ENCODE data around the gene ABHD2. TPM values are rescaled to one million over a fixed set of nuclear protein-coding genes. Genes with fewer than 3 reads are reported as not detected.
A peak's percentile ranks its signal among the peaks of the same experiment; 100 is the strongest.

ABHD2 gene
- total RNA-seq, 8 experiments from 2014 or later: 9.9 to 35.4 (median 16.8) TPM

DNA sequence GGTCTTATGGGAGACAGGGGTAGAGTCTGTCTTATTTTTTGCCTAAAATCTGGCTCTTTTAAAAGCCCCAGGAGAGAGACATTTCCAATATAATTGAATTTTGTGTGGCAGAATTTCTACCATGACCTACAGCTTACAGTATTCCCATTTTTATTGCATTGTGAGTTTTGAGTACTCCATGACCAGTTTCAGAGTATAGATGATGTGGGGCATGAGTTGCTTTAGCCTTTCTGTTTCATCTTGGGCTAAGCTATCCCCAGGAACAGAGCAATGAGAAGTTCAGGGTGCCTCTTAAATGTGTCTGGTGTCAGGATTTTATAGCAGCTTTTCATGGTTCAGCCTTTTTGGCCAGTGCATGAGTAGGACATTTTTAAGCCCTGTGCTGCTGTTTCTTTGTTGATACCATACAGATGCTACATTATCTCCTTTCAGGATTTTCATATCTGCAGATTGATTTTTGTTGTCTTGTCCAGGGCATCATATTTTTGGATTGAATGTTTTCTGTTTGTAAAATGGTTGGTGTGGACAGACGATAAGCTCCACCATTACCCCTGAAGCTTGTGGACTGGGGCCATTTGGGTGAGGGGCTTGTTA, 3.5 kb downstream of the ABHD2 start:
- no peak overlapping the region for H3K27ac ChIP-seq
- in situ Hi-C loops (cut with MboI; ENCODE audit: low pct_unique_long_range_greater_than_20kb in 2 of 9, low sequenced_read_pairs in 9 of 9, unreplicated experiment in 9 of 9): no loop called here
- no peak for ATAC-seq (replicated peaks in 6 of 8)
- H3K4me1 ChIP-seq (replicated peaks in 1 of 2): peaks cover 17 to 18% of the 10 kb centered on the region in 2 donors
- H3K4me3 ChIP-seq: no peak overlapping the region
- WGBS, 10 experiments: 60 to 100% (median 100%) methylated on average over 1 of the region's 1 CpG; no CpG with 5 or more reads in 3 of the 10 experiments

DNA sequence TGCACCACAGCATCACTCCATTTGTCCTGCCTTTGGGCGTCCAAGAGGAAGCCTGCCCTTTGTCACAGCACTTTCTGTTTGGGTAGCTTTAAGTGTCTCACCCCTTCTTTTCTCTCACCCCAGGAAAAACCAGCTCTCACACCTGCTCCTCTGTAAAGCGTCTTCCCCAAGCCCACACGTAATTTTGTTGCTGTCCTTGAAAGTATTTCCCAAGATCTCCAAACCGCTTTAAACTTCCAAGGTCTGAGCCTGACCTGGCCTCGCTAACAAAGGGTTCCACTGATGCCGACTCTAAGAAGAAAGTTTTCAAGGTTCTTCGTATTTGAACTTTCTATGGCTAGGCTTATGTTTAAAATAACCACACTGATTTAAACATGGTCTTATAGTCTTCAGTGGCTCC, 5.3 kb downstream of the ABHD2 start:
- in situ Hi-C loops (cut with MboI; ENCODE audit: low pct_unique_long_range_greater_than_20kb in 2 of 9, low sequenced_read_pairs in 9 of 9, unreplicated experiment in 9 of 9): no loop called here
- 87 to 100% (median 95%) methylated on average over 3 to 6 of the region's 7 CpGs; no CpG with 5 or more reads in 2 of the 10 experiments for WGBS, 10 experiments
- peaks cover 8 to 11% of the 10 kb centered on the region in 2 donors for H3K4me1 ChIP-seq (replicated peaks in 1 of 2)
- H3K4me3 ChIP-seq: no peak overlapping the region
- no peak overlapping the region for H3K27ac ChIP-seq
- no peak for ATAC-seq (replicated peaks in 6 of 8)

DNA sequence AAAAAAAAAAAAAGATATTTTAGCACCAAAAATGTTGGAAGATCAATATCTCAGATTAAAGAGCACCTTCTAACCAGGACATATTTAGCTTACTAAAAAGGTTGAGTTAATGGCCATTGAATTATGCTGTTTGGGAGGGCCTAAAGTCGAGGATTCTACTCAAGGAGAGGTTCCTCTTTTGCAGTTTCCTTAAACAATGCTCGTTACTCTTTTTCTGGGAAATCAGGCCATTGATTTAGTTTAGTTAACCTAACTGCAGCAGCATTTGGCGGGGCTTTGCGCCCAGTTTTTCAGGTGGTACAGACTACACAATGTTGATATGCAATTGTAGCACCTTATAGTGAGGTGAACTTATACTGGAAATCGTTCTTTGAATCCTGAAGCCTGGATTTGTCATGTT, 6.8 kb downstream of the ABHD2 start:
- in situ Hi-C loops (cut with MboI; ENCODE audit: low pct_unique_long_range_greater_than_20kb in 2 of 9, low sequenced_read_pairs in 9 of 9, unreplicated experiment in 9 of 9): no loop called here
- 60 to 100% (median 93%) methylated on average over 1 to 4 of the region's 5 CpGs for WGBS, 10 experiments
- peaks cover 0 to 2% of the 10 kb centered on the region in 2 donors for H3K4me1 ChIP-seq (replicated peaks in 1 of 2)
- ATAC-seq (replicated peaks in 6 of 8): no peak
- no peak overlapping the region for H3K27ac ChIP-seq
- H3K4me3 ChIP-seq: no peak overlapping the region

DNA sequence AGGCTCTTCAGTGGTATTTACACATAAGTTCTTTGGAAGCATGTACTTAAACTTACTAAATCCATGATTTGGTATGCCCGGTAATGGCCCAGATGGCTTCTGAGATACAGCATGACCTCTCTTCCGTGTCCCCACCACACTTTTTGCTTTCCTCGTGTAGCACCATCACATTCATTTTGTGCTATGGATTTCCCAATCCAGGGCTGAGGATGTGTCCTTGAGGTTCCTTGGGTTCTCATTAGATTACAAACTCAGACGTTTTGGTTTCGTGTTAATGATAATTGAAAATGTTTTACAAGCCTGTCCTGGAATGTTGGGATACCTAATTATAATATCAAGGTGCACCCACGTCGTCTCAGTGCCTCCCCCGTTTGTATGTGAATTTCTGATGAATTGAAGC, 7.3 kb downstream of the ABHD2 start:
- Histone ChIP-seq H3K27ac (no peak overlapping the region), H3K4me1 (replicated peaks in 1 of 2) (peaks cover 0 to 2% of the 10 kb centered on the region in 2 donors), H3K4me3 (no peak overlapping the region)
- in situ Hi-C loops (cut with MboI; ENCODE audit: low pct_unique_long_range_greater_than_20kb in 2 of 9, low sequenced_read_pairs in 9 of 9, unreplicated experiment in 9 of 9): no loop called here
- WGBS, 10 experiments: 70 to 100% (median 93%) methylated on average over 1 to 8 of the region's 8 CpGs; no CpG with 5 or more reads in 1 of the 10 experiments
- no peak for ATAC-seq (replicated peaks in 6 of 8)

DNA sequence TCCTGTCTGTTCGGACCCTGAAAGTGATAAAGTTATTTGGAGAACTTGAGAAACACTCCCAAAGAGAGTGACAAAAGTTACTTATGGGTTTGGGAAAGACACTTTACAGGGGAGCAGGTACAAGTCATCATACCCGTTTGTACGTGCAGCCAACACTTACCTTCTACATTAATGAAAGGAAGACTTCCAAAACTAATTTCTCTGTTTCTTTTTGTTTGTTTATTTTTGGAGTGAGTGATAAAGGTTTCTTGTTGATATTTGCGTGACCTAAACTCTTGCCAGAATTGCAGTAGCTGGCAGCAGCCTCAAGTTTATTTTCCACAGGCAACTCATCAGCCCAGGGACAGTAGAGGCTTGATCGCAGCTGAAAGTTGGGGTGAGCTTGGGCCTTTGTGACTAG, 8.4 kb downstream of the ABHD2 start:
- Histone ChIP-seq H3K4me3 (no peak overlapping the region), H3K27ac (no peak overlapping the region)

DNA sequence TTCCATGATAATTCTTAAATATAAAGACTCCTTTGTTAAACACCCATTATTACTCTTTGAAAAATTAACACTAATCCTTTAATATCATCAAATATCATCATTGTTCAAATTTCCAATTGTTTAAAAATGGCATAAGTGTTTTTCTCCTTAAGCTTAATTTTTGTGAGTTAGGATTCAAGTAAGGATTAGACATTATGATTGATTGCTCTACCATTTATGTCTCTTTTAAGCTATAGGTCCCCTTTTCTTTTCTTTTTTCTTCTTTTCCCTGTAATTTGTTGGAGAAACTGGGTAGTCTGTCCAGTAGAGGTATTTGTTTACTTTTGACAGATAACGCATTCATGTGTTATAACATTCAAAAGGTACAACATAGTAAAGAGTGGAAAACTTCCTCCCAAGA, 9.1 kb downstream of the ABHD2 start:
- Histone ChIP-seq H3K27ac (no peak overlapping the region), H3K4me3 (no peak overlapping the region), H3K4me1 (replicated peaks in 1 of 2) (peaks cover 0 to 2% of the 10 kb centered on the region in 2 donors)
- ATAC-seq (replicated peaks in 6 of 8): no peak
- WGBS, 10 experiments: 88 to 100% (median 100%) methylated on average over 1 of the region's 1 CpG; no CpG with 5 or more reads in 2 of the 10 experiments
- in situ Hi-C loops (cut with MboI; ENCODE audit: low pct_unique_long_range_greater_than_20kb in 2 of 9, low sequenced_read_pairs in 9 of 9, unreplicated experiment in 9 of 9): no loop called here

More for the DNA sequence above, 8.4 kb downstream of the ABHD2 start:
- 80 to 100% (median 96%) methylated on average over 2 to 5 of the region's 5 CpGs; no CpG with 5 or more reads in 1 of the 10 experiments for WGBS, 10 experiments
- no peak for ATAC-seq (replicated peaks in 6 of 8)
- H3K4me1 ChIP-seq (replicated peaks in 1 of 2): peaks cover 0 to 2% of the 10 kb centered on the region in 2 donors
- in situ Hi-C loops (cut with MboI; ENCODE audit: low pct_unique_long_range_greater_than_20kb in 2 of 9, low sequenced_read_pairs in 9 of 9, unreplicated experiment in 9 of 9): no loop called here

DNA sequence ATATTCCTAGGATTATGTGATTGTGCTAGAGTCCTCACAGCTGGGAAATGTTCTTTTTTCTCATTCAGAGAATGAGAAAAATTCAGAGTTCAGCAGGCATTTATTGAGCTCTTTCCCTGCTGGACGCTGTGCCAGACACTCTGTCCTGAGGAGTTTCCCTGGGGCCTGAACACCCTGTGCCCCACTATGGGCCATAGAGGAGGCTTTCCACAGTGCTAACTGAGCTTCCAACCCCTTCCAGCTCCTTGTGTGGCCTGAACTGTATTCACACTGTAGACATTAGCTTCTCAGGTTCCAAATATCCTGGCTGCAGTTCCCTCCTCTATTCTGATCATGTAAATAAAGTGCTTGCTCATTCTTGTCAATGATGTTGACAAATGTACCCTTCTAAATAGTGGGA, 10.0 kb downstream of the ABHD2 start:
- ATAC-seq (replicated peaks in 6 of 8): no peak
- in situ Hi-C loops (cut with MboI; ENCODE audit: low pct_unique_long_range_greater_than_20kb in 2 of 9, low sequenced_read_pairs in 9 of 9, unreplicated experiment in 9 of 9): no loop called here

DNA sequence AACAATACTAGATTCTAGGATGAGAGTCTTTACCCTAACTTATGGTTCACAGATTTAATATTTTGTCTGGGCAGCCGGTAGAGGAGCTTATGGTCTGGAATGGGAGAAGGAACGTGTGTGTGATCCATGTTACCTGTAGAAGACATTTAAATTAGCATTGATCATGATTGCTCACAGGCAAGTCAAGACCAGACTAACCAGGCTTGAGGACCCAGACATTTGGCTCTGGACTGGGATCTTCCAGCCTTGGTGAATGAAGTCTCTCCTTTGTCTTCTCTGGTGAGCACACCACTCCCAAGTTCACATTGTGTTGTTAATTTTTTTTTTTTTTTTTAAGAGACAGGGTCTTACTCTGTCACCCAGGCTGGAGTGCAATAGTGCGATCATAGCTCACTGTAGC, 11.7 kb downstream of the ABHD2 start:
- in situ Hi-C loops (cut with MboI; ENCODE audit: low pct_unique_long_range_greater_than_20kb in 2 of 9, low sequenced_read_pairs in 9 of 9, unreplicated experiment in 9 of 9): no loop called here
- H3K27ac ChIP-seq: no peak overlapping the region
- WGBS, 10 experiments: 83 to 100% (median 100%) methylated on average over 1 to 3 of the region's 3 CpGs; no CpG with 5 or more reads in 1 of the 10 experiments
- H3K4me1 ChIP-seq (replicated peaks in 1 of 2): peaks cover 2% of the 10 kb centered on the region in 2 donors
- ATAC-seq (replicated peaks in 6 of 8): no peak
- no peak overlapping the region for H3K4me3 ChIP-seq

More for the DNA sequence above, 10.0 kb downstream of the ABHD2 start:
- 40 to 83% (median 69%) methylated on average over 1 of the region's 1 CpG; no CpG with 5 or more reads in 4 of the 10 experiments for WGBS, 10 experiments
- no peak overlapping the region for H3K27ac ChIP-seq
- no peak overlapping the region for H3K4me3 ChIP-seq
- peaks cover 0 to 2% of the 10 kb centered on the region in 2 donors for H3K4me1 ChIP-seq (replicated peaks in 1 of 2)

DNA sequence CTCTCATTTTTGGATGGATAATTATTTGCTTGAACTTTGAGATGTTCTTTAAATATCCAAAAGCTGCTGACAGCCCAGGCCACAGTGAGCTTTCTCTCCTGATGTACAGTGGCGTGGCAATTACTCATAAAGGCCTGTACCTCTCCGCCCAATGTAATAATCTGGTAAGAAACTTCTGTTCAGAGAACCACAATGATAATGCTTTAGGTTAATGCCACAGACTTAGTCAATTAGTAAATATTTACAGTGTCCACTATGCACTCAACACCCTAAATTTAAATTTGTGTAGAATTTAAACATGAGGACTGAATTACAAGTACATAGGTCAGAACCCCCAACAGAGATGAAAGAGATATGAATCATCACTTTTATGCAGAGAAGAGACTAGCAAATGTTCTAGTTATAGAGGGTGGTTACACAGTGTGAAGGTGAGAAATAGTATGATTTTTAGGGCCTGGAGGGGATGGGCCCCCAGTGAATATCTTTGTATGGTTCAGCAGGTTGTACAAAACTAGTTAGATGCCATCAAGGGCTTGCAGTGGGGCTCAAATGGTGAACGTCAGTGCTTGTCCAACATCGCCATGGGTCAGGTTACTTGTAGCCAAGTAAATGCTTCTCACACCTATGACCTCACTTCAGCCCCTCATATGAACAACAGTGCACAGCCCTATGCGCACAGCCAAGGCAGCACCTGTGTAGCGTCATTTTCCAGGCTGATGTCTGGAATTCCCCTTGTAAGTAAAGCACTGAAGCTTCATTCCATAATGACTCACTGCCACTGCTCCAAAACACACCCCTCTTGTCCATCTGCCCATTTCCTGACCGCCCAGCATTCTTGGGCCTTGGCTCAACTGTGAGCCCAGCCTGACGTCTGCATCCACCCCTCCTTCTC, 13.3 kb downstream of the ABHD2 start:
- H3K4me1 ChIP-seq (replicated peaks in 1 of 2): peaks cover 2 to 7% of the 10 kb centered on the region in 2 donors
- no peak overlapping the region for H3K4me3 ChIP-seq
- peak in 3 of 8 experiments; percentile 89 to 94 (median 93) for ATAC-seq (replicated peaks in 6 of 8)
- in situ Hi-C loops (cut with MboI; ENCODE audit: low pct_unique_long_range_greater_than_20kb in 2 of 9, low sequenced_read_pairs in 9 of 9, unreplicated experiment in 9 of 9): no loop called here
- H3K27ac ChIP-seq: no peak overlapping the region
- 0 to 100% (median 93%) methylated on average over 1 to 6 of the region's 8 CpGs for WGBS, 10 experiments

DNA sequence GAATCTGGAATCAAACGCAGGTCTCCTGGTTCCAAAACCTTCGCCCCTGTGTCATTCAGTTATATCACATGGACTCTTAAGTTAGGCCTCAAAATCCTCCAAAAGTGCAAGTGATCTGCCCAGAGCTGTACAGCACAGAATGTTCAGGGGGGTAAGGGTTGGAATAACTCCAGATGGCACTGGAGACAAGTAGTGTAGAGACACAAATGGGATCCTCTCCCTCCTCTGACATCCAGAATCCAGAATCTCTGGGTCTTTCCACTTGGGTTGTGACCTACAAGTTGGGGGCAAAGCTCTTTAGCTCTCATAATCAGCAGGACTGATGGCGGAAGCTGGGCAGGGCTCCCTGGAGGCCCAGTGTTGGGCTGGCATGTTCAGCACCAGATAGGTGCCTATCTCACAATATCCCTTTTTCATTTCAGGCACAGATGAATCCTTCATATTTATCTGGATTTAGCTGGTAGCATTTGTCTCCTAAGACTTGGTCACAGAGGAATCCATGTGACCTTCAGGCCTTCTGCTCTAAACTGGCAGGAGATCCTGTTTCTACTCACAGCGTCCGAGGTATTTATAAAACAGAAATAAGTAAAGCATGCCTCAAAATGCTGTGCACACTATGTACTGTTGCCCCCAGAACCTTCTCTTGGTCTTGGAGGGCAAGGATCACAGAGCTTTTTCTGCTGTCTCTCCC, 15.4 kb downstream of the ABHD2 start:
- H3K4me1 ChIP-seq (replicated peaks in 1 of 2): peaks cover 0 to 7% of the 10 kb centered on the region in 2 donors
- in situ Hi-C loops (cut with MboI; ENCODE audit: low pct_unique_long_range_greater_than_20kb in 2 of 9, low sequenced_read_pairs in 9 of 9, unreplicated experiment in 9 of 9): no loop called here

DNA sequence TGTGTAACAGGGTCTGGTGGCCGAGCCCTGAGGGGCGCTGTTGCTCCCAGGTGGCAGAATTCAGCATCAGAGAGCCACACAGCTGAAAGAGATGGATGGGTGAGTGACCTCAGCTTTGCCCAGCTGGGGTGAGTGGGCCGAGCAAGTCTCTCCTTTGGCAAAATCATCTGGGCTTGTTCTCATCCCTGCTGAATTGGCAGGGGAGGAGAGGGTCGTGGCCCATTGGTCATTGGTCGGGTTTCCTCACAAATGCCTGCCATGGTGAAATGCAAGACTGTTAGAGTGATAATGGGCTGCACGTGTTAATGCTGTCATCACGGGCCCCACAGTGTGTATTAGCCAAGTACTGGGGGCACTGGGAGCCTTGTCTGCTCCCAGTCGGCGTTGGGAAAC, 15.9 kb downstream of the ABHD2 start:
- in situ Hi-C loops (cut with MboI; ENCODE audit: low pct_unique_long_range_greater_than_20kb in 2 of 9, low sequenced_read_pairs in 9 of 9, unreplicated experiment in 9 of 9): no loop called here
- 73 to 100% (median 93%) methylated on average over 1 to 6 of the region's 9 CpGs; no CpG with 5 or more reads in 4 of the 10 experiments for WGBS, 10 experiments
- no peak overlapping the region for H3K27ac ChIP-seq
- H3K4me3 ChIP-seq: no peak overlapping the region
- ATAC-seq (replicated peaks in 6 of 8): no peak
- peaks cover 0 to 7% of the 10 kb centered on the region in 2 donors for H3K4me1 ChIP-seq (replicated peaks in 1 of 2)

More for the DNA sequence above, 15.4 kb downstream of the ABHD2 start:
- Histone ChIP-seq H3K4me3 (no peak overlapping the region), H3K27ac (no peak overlapping the region)
- no peak for ATAC-seq (replicated peaks in 6 of 8)
- WGBS, 10 experiments: 87 to 100% (median 93%) methylated on average over 2 to 5 of the region's 5 CpGs; no CpG with 5 or more reads in 1 of the 10 experiments

DNA sequence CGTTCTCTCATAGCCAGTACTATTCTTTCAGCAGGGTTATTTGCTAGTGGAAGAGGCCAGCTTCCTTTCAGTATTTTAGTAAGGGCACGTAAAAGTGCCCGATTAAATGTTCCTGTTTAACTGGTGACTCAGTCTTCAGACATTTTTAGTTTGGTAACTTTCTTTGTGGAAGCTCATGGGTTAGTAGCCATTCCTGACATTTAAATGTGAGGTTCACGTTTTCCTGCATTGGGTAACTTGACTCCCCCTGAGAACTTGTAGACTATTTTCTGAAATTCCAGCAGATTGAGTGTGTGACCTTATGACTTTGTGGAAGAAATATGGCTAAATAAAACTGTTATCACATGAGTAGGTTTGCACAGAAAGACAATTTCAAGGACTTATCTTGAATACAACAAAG, 16.9 kb downstream of the ABHD2 start:
- no peak overlapping the region for H3K4me3 ChIP-seq
- WGBS, 10 experiments: 20 to 89% (median 75%) methylated on average over 1 to 4 of the region's 4 CpGs
- H3K4me1 ChIP-seq (replicated peaks in 1 of 2): peaks cover 0 to 7% of the 10 kb centered on the region in 2 donors
- in situ Hi-C loops (cut with MboI; ENCODE audit: low pct_unique_long_range_greater_than_20kb in 2 of 9, low sequenced_read_pairs in 9 of 9, unreplicated experiment in 9 of 9): no loop called here
- no peak for ATAC-seq (replicated peaks in 6 of 8)
- H3K27ac ChIP-seq: no peak overlapping the region

DNA sequence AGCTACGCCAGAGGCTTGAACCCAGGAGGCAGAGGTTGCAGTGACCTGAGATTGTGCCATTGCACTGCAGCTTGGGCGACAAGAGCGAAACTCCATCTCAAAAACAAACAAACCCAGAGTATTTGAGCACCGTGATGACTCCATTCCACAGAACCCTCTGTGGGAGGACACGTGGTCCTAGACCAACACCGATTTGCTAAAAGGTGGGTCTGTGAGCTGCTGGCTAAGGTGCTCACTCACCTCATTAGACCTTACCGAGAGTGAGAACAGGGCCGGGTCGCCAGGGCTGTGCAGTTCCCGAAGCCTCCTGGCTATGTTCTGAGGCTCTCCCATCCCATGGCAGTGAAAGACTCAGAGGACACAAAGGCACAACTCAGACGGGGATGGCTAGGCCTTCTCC, 17.9 kb downstream of the ABHD2 start:
- Histone ChIP-seq H3K4me1 (replicated peaks in 1 of 2) (peaks cover 0 to 7% of the 10 kb centered on the region in 2 donors), H3K27ac (no peak overlapping the region), H3K4me3 (no peak overlapping the region)
- 50 to 97% (median 83%) methylated on average over 2 to 8 of the region's 11 CpGs; no CpG with 5 or more reads in 1 of the 10 experiments for WGBS, 10 experiments
- no peak for ATAC-seq (replicated peaks in 6 of 8)
- in situ Hi-C loops (cut with MboI; ENCODE audit: low pct_unique_long_range_greater_than_20kb in 2 of 9, low sequenced_read_pairs in 9 of 9, unreplicated experiment in 9 of 9): no loop called here

Data from motor neuron (in vitro differentiated cells).